H1 (cell line): ENCODE results near the gene TRIM15. TPM values are rescaled to one million over a fixed set of nuclear protein-coding genes. Genes with fewer than 3 reads are reported as not detected.

Experiments used
- CTCF ChIA-PET: fragments of 300-600 bp; sonication (Branson Sonifier 250); formaldehyde crosslinking; loops from one replicate; lab custom pipeline; 2021; ENCODE audit not compliant: partially characterized antibody; lab: Charles Lee
- POLR2A ChIA-PET: fragments of 300-600 bp; sonication (Branson Sonifier 250); formaldehyde crosslinking; loops from one replicate; lab custom pipeline; 2021; ENCODE audit warnings: inconsistent platforms; ENCODE audit not compliant: partially characterized antibody; lab: Charles Lee
- DNase-seq, 2 experiments: peaks; one replicate each; pipeline versions ENCODE4 v3.0.0 to v3.0.0-alpha.2; 2010 to 2022; ENCODE audit warnings: low spot score in 2 of 2, low read depth in 1 of 2, mixed read lengths in 1 of 2
- FAIRE-seq: peaks from 2 replicates; lab custom pipeline; 2011; peaks lifted over from hg19 to GRCh38; lab: Jason Lieb, UNC
- H2AFZ ChIP-seq: 2 replicates; pipeline ENCODE4 v1.8.1; 2012; ENCODE audit warnings: low read length, inconsistent platforms
- H2AK5ac ChIP-seq: 2 replicates; pipeline ENCODE4 v1.6.1; 2013; ENCODE audit warnings: low read depth, low read length
- H2BK120ac ChIP-seq: replicated peaks from 2 replicates; pipeline ENCODE3; 2013; ENCODE audit warnings: low read depth, low read length, inconsistent platforms
- H2BK12ac ChIP-seq: 2 replicates; pipeline ENCODE4 v1.6.1; 2013; ENCODE audit warnings: low read depth, low read length
- H2BK15ac ChIP-seq: 2 replicates; pipeline ENCODE4 v1.6.1; 2013; ENCODE audit warnings: low read length
- H2BK20ac ChIP-seq: 2 replicates; pipeline ENCODE4 v1.6.1; 2013; ENCODE audit warnings: low read length
- H2BK5ac ChIP-seq: 2 replicates; pipeline ENCODE4 v1.6.1; 2013; ENCODE audit warnings: low read depth, low read length
- H3K14ac ChIP-seq: 2 replicates; pipeline ENCODE4 v1.6.1; 2013; ENCODE audit warnings: inconsistent platforms; ENCODE audit not compliant: insufficient read length
- H3K18ac ChIP-seq: 2 replicates; pipeline ENCODE4 v1.6.1; 2013; ENCODE audit warnings: low read length; ENCODE audit errors: extremely low read depth
- H3K23ac ChIP-seq: 2 replicates; pipeline ENCODE4 v1.6.1; 2013; ENCODE audit warnings: inconsistent platforms; ENCODE audit not compliant: insufficient read length
- H3K23me2 ChIP-seq: 2 replicates; pipeline ENCODE4 v1.6.1; 2013; ENCODE audit warnings: low read depth, low read length
- H3K27ac ChIP-seq: 2 replicates; pipeline ENCODE4 v1.6.1; 2011; ENCODE audit warnings: low read depth, low read length, inconsistent platforms
- H3K27me3 ChIP-seq, 4 experiments: replicated peaks in 1 of 4; 1 replicate in 1 of 4; 2 replicates in 3 of 4; pipeline versions ENCODE4 v1.6.1 to v1.8.1; 2011 to 2013; ENCODE audit warnings: low read length in 3 of 4, mild to moderate bottlenecking in 3 of 4, inconsistent platforms in 2 of 4, mixed read lengths in 2 of 4, moderate library complexity in 1 of 4; ENCODE audit not compliant: control insufficient read depth in 3 of 4, insufficient read depth in 3 of 4; ENCODE audit errors: extremely low read depth in 1 of 4
- H3K36me3 ChIP-seq, 4 experiments: 2 replicates each; pipeline versions ENCODE4 v1.6.1 to v1.8.1; 2011 to 2013; ENCODE audit warnings: mild to moderate bottlenecking in 4 of 4, low read length in 3 of 4, moderate library complexity in 2 of 4, control low read depth in 1 of 4, inconsistent platforms in 1 of 4; ENCODE audit not compliant: insufficient read depth in 4 of 4, control insufficient read depth in 2 of 4
- H3K4ac ChIP-seq: replicated peaks from 2 replicates; pipeline ENCODE3; 2013; ENCODE audit warnings: low read length, low read depth, mixed read lengths, inconsistent platforms; ENCODE audit not compliant: insufficient read length
- H3K4me1 ChIP-seq, 4 experiments: replicated peaks in 1 of 4; 1 replicate in 1 of 4; 2 replicates in 3 of 4; pipeline versions ENCODE4 v1.6.1 to v1.8.1; 2011 to 2013; ENCODE audit warnings: low read length in 3 of 4, inconsistent platforms in 2 of 4, mixed read lengths in 1 of 4; ENCODE audit not compliant: insufficient read depth in 4 of 4, control insufficient read depth in 3 of 4
- H3K4me2 ChIP-seq, 2 experiments: 2 replicates each; pipeline versions ENCODE4 v1.6.1 to v1.8.1; 2011 to 2013; ENCODE audit warnings: low read depth in 2 of 2, low read length in 2 of 2, control low read depth in 1 of 2, inconsistent platforms in 1 of 2, mild to moderate bottlenecking in 1 of 2; ENCODE audit not compliant: insufficient read depth in 1 of 2
- H3K4me3 ChIP-seq, 4 experiments: fragments of 200-600, 300-600 bp in 1 of 4; sonication (generic), shearing (Covaris generic), sonication (Bioruptor Twin) in 1 of 4; 2 replicates each; pipeline versions ENCODE4 v1.5.1 to v1.8.1; 2011 to 2016; ENCODE audit warnings: low read length in 4 of 4, low read depth in 3 of 4, control low read depth in 2 of 4, inconsistent platforms in 2 of 4, mild to moderate bottlenecking in 2 of 4, mixed read lengths in 1 of 4, moderate library complexity in 1 of 4; ENCODE audit not compliant: insufficient read depth in 2 of 4; ENCODE audit errors: extremely low read depth in 1 of 4
- H3K56ac ChIP-seq: replicated peaks from 2 replicates; pipeline ENCODE3; 2013; ENCODE audit warnings: low read depth, mild to moderate bottlenecking, mixed read lengths, low read length, inconsistent platforms; ENCODE audit not compliant: insufficient read length
- H3K79me1 ChIP-seq: 2 replicates; pipeline ENCODE4 v1.6.1; 2013; ENCODE audit warnings: low read depth, low read length, control low read depth
- H3K79me2 ChIP-seq, 2 experiments: 2 replicates each; pipeline versions ENCODE4 v1.6.1 to v1.8.1; 2012 to 2013; ENCODE audit warnings: low read length in 2 of 2, mild to moderate bottlenecking in 2 of 2, inconsistent platforms in 1 of 2; ENCODE audit not compliant: insufficient read depth in 2 of 2, control insufficient read depth in 1 of 2
- H3K9ac ChIP-seq, 4 experiments: replicated peaks in 1 of 4; 1 replicate in 1 of 4; 2 replicates in 3 of 4; pipeline versions ENCODE4 v1.6.1 to v1.8.1; 2011 to 2013; ENCODE audit warnings: low read depth in 3 of 4, low read length in 3 of 4, control low read depth in 2 of 4, mild to moderate bottlenecking in 2 of 4, moderate library complexity in 2 of 4, inconsistent platforms in 1 of 4; ENCODE audit errors: extremely low read depth in 1 of 4
- H3K9me3 ChIP-seq, 2 experiments: 2 replicates each; pipeline versions ENCODE4 v1.6.1 to v1.8.1; 2012 to 2013; ENCODE audit warnings: mild to moderate bottlenecking in 2 of 2, moderate library complexity in 2 of 2, control low read depth in 1 of 2, inconsistent platforms in 1 of 2, low read depth in 1 of 2, low read length in 1 of 2, mixed read lengths in 1 of 2; ENCODE audit not compliant: insufficient read depth in 2 of 2
- H4K20me1 ChIP-seq, 2 experiments: replicated peaks in 1 of 2; 2 replicates each; pipeline versions ENCODE3 to v1.8.1; 2011 to 2013; ENCODE audit warnings: inconsistent platforms in 2 of 2, low read length in 2 of 2, mild to moderate bottlenecking in 1 of 2; ENCODE audit not compliant: insufficient read depth in 2 of 2, control insufficient read depth in 1 of 2
- H4K5ac ChIP-seq: 2 replicates; pipeline ENCODE4 v1.6.1; 2013; ENCODE audit warnings: low read length, low read depth, mixed read lengths, inconsistent platforms; ENCODE audit not compliant: insufficient read length
- H4K8ac ChIP-seq: 2 replicates; pipeline ENCODE4 v1.8.0; 2013; ENCODE audit warnings: mild to moderate bottlenecking, moderate library complexity, low read length, inconsistent platforms; ENCODE audit not compliant: insufficient read depth; ENCODE audit errors: extremely low read depth
- H4K91ac ChIP-seq: replicated peaks from 2 replicates; pipeline ENCODE3; 2013; ENCODE audit warnings: low read length, mixed read lengths, inconsistent platforms; ENCODE audit not compliant: insufficient read length
- KDM5A ChIP-seq: fragments of 200-600 bp; IDR thresholded peaks from 2 replicates; pipeline ENCODE4 v1.7.1; 2012; ENCODE audit warnings: mild to moderate bottlenecking, low read length, inconsistent platforms, mixed read lengths
- MAFK ChIP-seq: IDR thresholded peaks from 2 replicates; pipeline ENCODE4 v1.6.1; 2012; ENCODE audit warnings: low read depth, mild to moderate bottlenecking, improper control_type of control experiment, low read length
- MAX ChIP-seq: IDR thresholded peaks from 2 replicates; pipeline ENCODE4 v1.6.1; 2012; ENCODE audit warnings: inconsistent platforms
- SIN3A ChIP-seq, 2 experiments: IDR thresholded peaks in 1 of 2; conservative IDR thresholded peaks in 1 of 2; 2 replicates each; pipeline ENCODE4 v1.6.1; 2011 to 2012; ENCODE audit warnings: low read length in 2 of 2, improper control_type of control experiment in 1 of 2, low read depth in 1 of 2, mild to moderate bottlenecking in 1 of 2
- SRF ChIP-seq: IDR thresholded peaks from 2 replicates; pipeline ENCODE4 v1.6.1; 2011; ENCODE audit warnings: mild to moderate bottlenecking, low read depth, low read length, moderate library complexity
- SUZ12 ChIP-seq: fragments of 200-600 bp; sonication (generic); IDR thresholded peaks from 2 replicates; pipeline ENCODE4 v1.6.1; 2012; ENCODE audit warnings: mild to moderate bottlenecking, inconsistent platforms, low read length, moderate library complexity, mixed read lengths
- TAF1 ChIP-seq: IDR thresholded peaks from 2 replicates; pipeline ENCODE4 v1.6.1; 2011; ENCODE audit warnings: mild to moderate bottlenecking, low read depth, low read length
- USF2 ChIP-seq: IDR thresholded peaks from 2 replicates; pipeline ENCODE4 v1.6.1; 2011; ENCODE audit warnings: low read length, improper control_type of control experiment
- WGBS, 2 experiments: shearing (Covaris generic) in 1 of 2; methylation state at CpG; one replicate each; pipeline versions ENCODE4 v1.1.6 to v1.1.7; 2013 to 2015; ENCODE audit warnings: low lambda C conversion rate in 2 of 2, mixed read lengths in 2 of 2, inconsistent platforms in 1 of 2, low coverage in 1 of 2, missing lambda C conversion rate in 1 of 2; ENCODE audit not compliant: insufficient replicate concordance in 2 of 2, insufficient coverage in 1 of 2, insufficient read length in 1 of 2; ENCODE audit errors: extremely low coverage in 1 of 2, missing lambda C conversion rate in 1 of 2; 5-methylcytosine and 5-hydroxymethylcytosine counted together
- polyA plus RNA-seq, 7 experiments: library from polyadenylated mRNA; depleted of rRNA in 3 of 7; stranded (reverse) in 5 of 7; unstranded in 2 of 7; fragments of >200 nt in 5 of 7; fragments of 200-250 nt in 2 of 7; gene quantifications; 1 replicate in 5 of 7; 2 replicates in 1 of 7; 4 replicates in 1 of 7; pipeline versions ENCODE4 v1.2.1 to v1.2.3, GENCODE V29; 2011 to 2013; ENCODE audit warnings: missing spikeins in 2 of 7, mixed read lengths in 2 of 7
- total RNA-seq: library from RNA; stranded (reverse); fragmentation: NEBNext Ultra II Directional; extraction: Animal tissue kit (Norgen Biotek cat#: 25700); gene quantifications from 2 replicates; pipeline ENCODE4 v1.2.1, GENCODE V29; 2021
- TF ChIP-seq, protein P1 (sequence below): IDR thresholded peaks from 2 replicates; pipeline ENCODE4 v1.6.1; 2012; ENCODE audit warnings: low read length, inconsistent platforms

Gene TRIM15
- total and polyA plus RNA-seq, 2 of the 8 experiments (the other 6 are each of a cell fraction or from before 2014, with no cell fraction given), result 0.18 to 0.48 TPM

- Histone ChIP-seq H3K27me3 (peaks cover 0 to 3% (median 1%) of the 10 kb centered on the region in 4 experiments; a peak in 2 of 7 replicates), H3K23me2 (no peaks in the 10 kb centered on the region), H3K36me3 (no peaks in the 10 kb centered on the region), H3K27ac (no peak overlapping the region), H3K23ac (no peak overlapping the region), H3K9ac (no peak overlapping the region), H3K14ac (no peak overlapping the region), H3K4ac (no peak overlapping the region), H4K5ac (no peak overlapping the region), H4K20me1 (no peaks in the 10 kb centered on the region), H3K79me2 (no peaks in the 10 kb centered on the region), H2BK120ac (no peak overlapping the region), H4K8ac (no peak overlapping the region), H2BK20ac (no peak overlapping the region), H3K18ac (no peak overlapping the region), H2BK15ac (no peak overlapping the region), H2AFZ (no peak overlapping the region), H3K4me2 (no peak overlapping the region), H3K4me1 (peaks cover 0 to 4% (median 2%) of the 10 kb centered on the region in 4 experiments; a peak in 1 of 7 replicates), H2BK5ac (no peak overlapping the region), H3K9me3 (no peaks in the 10 kb centered on the region), H2AK5ac (no peak overlapping the region), H3K56ac (no peak overlapping the region), H3K4me3 (no peak overlapping the region), H3K79me1 (no peaks in the 10 kb centered on the region), H2BK12ac (0 out of 2 replicates have a peak overlapping the region, but pooled peaks have one; percentile 17), H4K91ac (no peak overlapping the region)
- WGBS, 2 experiments, result 94% methylated on average over 16 of the region's 16 CpGs; no CpG with 5 or more reads in 1 of the 2 experiments
- CTCF ChIA-PET, result interaction anchor here (0.8 to 1.5 kb wide), 4 partner anchors 16 to 61 kb away, joined by 3 to 13 read pairs (median 4); no protein-coding TSS in a partner anchor
- POLR2A ChIA-PET, result interaction anchor here (0.8 kb wide), 1 partner anchor 103 kb away, joined by 3 read pairs; the partner anchor contains the start of gene POLR1H
- DNase-seq, result no peak
- no peak for FAIRE-seq
- TF ChIP-seq USF2 (no peak), MAFK (no peak), SUZ12 (no peak), SRF (no peak), KDM5A (no peak), SIN3A (conservative IDR thresholded peaks at IDR 0.05 in 1 of 2, IDR thresholded peaks at IDR 0.05 in 1 of 2; ENCODE audit: low read depth in 1 of 2, low read length in 2 of 2) (no peak), TAF1 (no peak), MAX (no peak)
- TF ChIP-seq, protein P1, sequence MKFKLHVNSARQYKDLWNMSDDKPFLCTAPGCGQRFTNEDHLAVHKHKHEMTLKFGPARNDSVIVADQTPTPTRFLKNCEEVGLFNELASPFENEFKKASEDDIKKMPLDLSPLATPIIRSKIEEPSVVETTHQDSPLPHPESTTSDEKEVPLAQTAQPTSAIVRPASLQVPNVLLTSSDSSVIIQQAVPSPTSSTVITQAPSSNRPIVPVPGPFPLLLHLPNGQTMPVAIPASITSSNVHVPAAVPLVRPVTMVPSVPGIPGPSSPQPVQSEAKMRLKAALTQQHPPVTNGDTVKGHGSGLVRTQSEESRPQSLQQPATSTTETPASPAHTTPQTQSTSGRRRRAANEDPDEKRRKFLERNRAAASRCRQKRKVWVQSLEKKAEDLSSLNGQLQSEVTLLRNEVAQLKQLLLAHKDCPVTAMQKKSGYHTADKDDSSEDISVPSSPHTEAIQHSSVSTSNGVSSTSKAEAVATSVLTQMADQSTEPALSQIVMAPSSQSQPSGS, result no peak
These were observed 740 bp downstream of the TRIM15 start for GRCh38 chr6:30163918-30164654.
